Hepatocyte (in vitro differentiated cells): ENCODE measurements around the gene WNT1.
A peak's percentile ranks its signal among the peaks of the same experiment; 100 is the strongest.

Source experiments
- EZH2 ChIP-seq: fragments of 200-600 bp; sonication (generic); IDR thresholded peaks from 2 replicates; pipeline ENCODE4 v1.6.1; 2016; ENCODE audit warnings: antibody characterized with exemption, mild to moderate bottlenecking, borderline replicate concordance
- TF ChIP-seq, protein P1 (sequence below): fragments of 200-600 bp; sonication (generic); IDR thresholded peaks from 2 replicates; pipeline ENCODE4 v1.5.1; 2016; ENCODE audit warnings: antibody characterized with exemption, mild to moderate bottlenecking; ENCODE audit not compliant: poor library complexity

DNA sequence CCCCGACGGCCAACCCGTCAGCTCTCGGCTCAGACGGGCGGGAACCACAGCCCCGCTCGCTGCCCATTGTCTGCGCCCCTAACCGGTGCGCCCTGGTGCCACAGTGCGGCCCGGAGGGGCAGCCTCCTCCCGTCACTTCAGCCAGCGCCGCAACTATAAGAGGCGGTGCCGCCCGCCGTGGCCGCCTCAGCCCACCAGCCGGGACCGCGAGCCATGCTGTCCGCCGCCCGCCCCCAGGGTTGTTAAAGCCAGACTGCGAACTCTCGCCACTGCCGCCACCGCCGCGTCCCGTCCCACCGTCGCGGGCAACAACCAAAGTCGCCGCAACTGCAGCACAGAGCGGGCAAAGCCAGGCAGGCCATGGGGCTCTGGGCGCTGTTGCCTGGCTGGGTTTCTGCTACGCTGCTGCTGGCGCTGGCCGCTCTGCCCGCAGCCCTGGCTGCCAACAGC, at the start of gene WNT1:
- TF ChIP-seq, protein P1, sequence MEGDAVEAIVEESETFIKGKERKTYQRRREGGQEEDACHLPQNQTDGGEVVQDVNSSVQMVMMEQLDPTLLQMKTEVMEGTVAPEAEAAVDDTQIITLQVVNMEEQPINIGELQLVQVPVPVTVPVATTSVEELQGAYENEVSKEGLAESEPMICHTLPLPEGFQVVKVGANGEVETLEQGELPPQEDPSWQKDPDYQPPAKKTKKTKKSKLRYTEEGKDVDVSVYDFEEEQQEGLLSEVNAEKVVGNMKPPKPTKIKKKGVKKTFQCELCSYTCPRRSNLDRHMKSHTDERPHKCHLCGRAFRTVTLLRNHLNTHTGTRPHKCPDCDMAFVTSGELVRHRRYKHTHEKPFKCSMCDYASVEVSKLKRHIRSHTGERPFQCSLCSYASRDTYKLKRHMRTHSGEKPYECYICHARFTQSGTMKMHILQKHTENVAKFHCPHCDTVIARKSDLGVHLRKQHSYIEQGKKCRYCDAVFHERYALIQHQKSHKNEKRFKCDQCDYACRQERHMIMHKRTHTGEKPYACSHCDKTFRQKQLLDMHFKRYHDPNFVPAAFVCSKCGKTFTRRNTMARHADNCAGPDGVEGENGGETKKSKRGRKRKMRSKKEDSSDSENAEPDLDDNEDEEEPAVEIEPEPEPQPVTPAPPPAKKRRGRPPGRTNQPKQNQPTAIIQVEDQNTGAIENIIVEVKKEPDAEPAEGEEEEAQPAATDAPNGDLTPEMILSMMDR, result no peak
- TF ChIP-seq EZH2, result peak; percentile 91
